Uterus (tissue), 4 donors: ENCODE measurements around the gene FAM151B. TPM values are rescaled to one million over a fixed set of nuclear protein-coding genes. Genes with fewer than 3 reads are reported as not detected.

Experiments
- DNase-seq, 2 donors: peaks; one replicate each; pipeline ENCODE4 v3.0.0-alpha.2; 2019 to 2020
- H3K27ac ChIP-seq, 2 donors: fragments of 200-600 bp; sonication (generic); 1 replicate in 1 of 2; 2 replicates in 1 of 2; pipeline ENCODE4 v1.5.1; 2016 to 2018
- H3K27me3 ChIP-seq, 2 donors: fragments of 200-600 bp; sonication (generic); one replicate each; pipeline ENCODE4 v1.5.1; 2018 to 2019; ENCODE audit warnings: control low read depth in 1 of 2
- H3K36me3 ChIP-seq, 2 donors: fragments of 200-600 bp; sonication (generic); one replicate each; pipeline ENCODE4 v1.5.1; 2019; ENCODE audit warnings: control low read depth in 1 of 2
- H3K4me1 ChIP-seq, 2 donors: fragments of 200-600 bp; sonication (generic); one replicate each; pipeline ENCODE4 v1.5.1; 2018 to 2019; ENCODE audit warnings: control low read depth in 1 of 2
- H3K4me3 ChIP-seq, 2 donors: fragments of 200-600 bp; sonication (generic); 1 replicate in 1 of 2; 2 replicates in 1 of 2; pipeline ENCODE4 v1.5.1; 2018 to 2019; ENCODE audit warnings: mild to moderate bottlenecking in 1 of 2
- H3K9me3 ChIP-seq, 2 donors: fragments of 200-600 bp; sonication (generic); one replicate each; pipeline ENCODE4 v1.5.1; 2019; ENCODE audit warnings: control low read depth in 1 of 2
- CTCF ChIP-seq, 4 experiments: fragments of 200-600 bp in 2 of 4; fragments of 450-650 bp in 2 of 4; sonication (generic) in 2 of 4; IDR thresholded peaks; one replicate each; pipeline ENCODE4 v1.5.1; 2016 to 2019; ENCODE audit warnings: antibody characterized with exemption in 4 of 4, mild to moderate bottlenecking in 2 of 4, moderate library complexity in 1 of 4
- POLR2A ChIP-seq, 2 donors: fragments of 450-650 bp; IDR thresholded peaks; one replicate each; pipeline ENCODE4 v1.6.1; 2016; ENCODE audit warnings: antibody characterized with exemption in 2 of 2, mild to moderate bottlenecking in 1 of 2, moderate library complexity in 1 of 2
- intact Hi-C: fragments of 100-400 bp; cut with DNase I; formaldehyde crosslinking; loops from one replicate; pipeline ENCODE4 v1.15.1; 2023; ENCODE audit warnings: low total_unique reads
- total RNA-seq, 4 donors: library from RNA; depleted of rRNA in 3 of 4; stranded (reverse); fragments of >200 nt in 3 of 4; gene quantifications; one replicate each; pipeline versions ENCODE4 v1.1.0 to v1.2.4, GENCODE V29; 2014 to 2023
- donor health status: DM: yes; HTN: yes; CAD: no.

FAM151B gene
- total RNA-seq, 4 donors from 2014 or later = 0.26 to 17.6 (median 3.8) TPM

GRCh38 chr5:80516826-80517225 is 28.9 kb downstream of the FAM151B start:
- H3K27me3 ChIP-seq = no peaks in the 10 kb centered on the region
- TF ChIP-seq CTCF (IDR thresholded peaks at IDR 0.05) = no peak
- no peak for TF ChIP-seq POLR2A (IDR thresholded peaks at IDR 0.05)
- H3K9me3 ChIP-seq = no peaks in the 10 kb centered on the region
- no peaks in the 10 kb centered on the region for H3K36me3 ChIP-seq
- DNase-seq = no peak
- no peak overlapping the region for H3K27ac ChIP-seq
- intact Hi-C loops = no loop called here
- no peak overlapping the region for H3K4me3 ChIP-seq
- H3K4me1 ChIP-seq = no peaks in the 10 kb centered on the region

- TF ChIP-seq POLR2A (IDR thresholded peaks at IDR 0.05) = no peak
- no peak for TF ChIP-seq CTCF (IDR thresholded peaks at IDR 0.05)
Observed at GRCh38 chr5:80540691-80541090, 52.8 kb downstream of the FAM151B start.

DNA sequence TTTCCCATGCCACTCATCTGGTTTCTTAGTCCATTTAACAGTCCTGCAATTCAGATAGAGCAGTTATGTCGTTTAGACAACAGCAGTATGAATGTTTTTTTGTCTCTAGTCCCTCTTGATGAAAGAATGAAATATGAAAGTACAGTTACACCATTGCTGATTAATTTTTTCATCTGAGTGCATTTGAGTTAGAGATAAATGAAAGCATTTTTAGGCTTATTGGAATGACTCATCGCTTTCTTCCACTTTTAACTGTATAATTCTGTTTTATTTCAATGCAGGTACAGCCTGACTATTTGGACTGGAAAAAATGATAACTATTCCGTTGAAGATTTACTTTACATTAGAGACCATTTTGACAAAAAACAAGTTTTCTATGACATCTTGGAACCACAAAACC is 53.5 kb downstream of the FAM151B start:
- Histone ChIP-seq H3K4me1 (no peaks in the 10 kb centered on the region), H3K36me3 (no peaks in the 10 kb centered on the region), H3K27ac (no peak overlapping the region), H3K9me3 (no peaks in the 10 kb centered on the region), H3K27me3 (no peaks in the 10 kb centered on the region), H3K4me3 (no peak overlapping the region)
- TF ChIP-seq POLR2A (IDR thresholded peaks at IDR 0.05) = no peak
- TF ChIP-seq CTCF (IDR thresholded peaks at IDR 0.05) = no peak
- intact Hi-C loops = no loop called here
- DNase-seq = no peak

More at GRCh38 chr5:80540691-80541090, 52.8 kb downstream of the FAM151B start:
- Histone ChIP-seq H3K4me3 (no peak overlapping the region), H3K27ac (no peak overlapping the region), H3K36me3 (no peaks in the 10 kb centered on the region), H3K4me1 (no peaks in the 10 kb centered on the region), H3K27me3 (no peaks in the 10 kb centered on the region), H3K9me3 (no peaks in the 10 kb centered on the region)
- intact Hi-C loops = no loop called here
- no peak for DNase-seq

DNA sequence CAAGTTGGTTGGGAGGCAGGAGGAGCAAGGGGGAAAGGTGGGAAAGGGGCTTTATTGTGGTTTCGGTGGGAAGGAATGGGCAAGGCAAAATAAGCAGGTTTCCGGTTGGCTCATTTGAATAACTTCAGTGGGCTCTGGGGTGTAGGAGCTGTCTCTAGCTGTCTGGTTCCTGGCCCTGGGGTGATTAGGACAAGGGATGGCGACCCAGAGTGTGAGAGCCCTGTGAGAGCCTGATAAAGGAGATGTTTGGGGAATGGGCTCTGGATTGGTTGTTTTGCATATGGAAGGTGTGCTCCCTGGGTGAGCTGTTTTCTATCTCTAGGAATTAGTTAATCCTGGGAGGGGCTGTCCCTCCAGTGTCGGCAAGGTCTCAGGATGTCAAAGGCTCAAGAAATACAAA is 66.7 kb downstream of the FAM151B start:
- no peaks in the 10 kb centered on the region for H3K9me3 ChIP-seq
- no peak overlapping the region for H3K4me3 ChIP-seq
- no peaks in the 10 kb centered on the region for H3K4me1 ChIP-seq
- H3K27ac ChIP-seq = no peak overlapping the region
- no peak for DNase-seq
- intact Hi-C loops = no loop called here
- H3K27me3 ChIP-seq = no peaks in the 10 kb centered on the region
- TF ChIP-seq POLR2A (IDR thresholded peaks at IDR 0.05) (no peak), CTCF (IDR thresholded peaks at IDR 0.05) (no peak)
- H3K36me3 ChIP-seq = no peaks in the 10 kb centered on the region

GRCh38 chr5:80555099-80555498 is 67.2 kb downstream of the FAM151B start:
- H3K4me1 ChIP-seq = no peaks in the 10 kb centered on the region
- no peaks in the 10 kb centered on the region for H3K27me3 ChIP-seq
- no peaks in the 10 kb centered on the region for H3K9me3 ChIP-seq
- no peak overlapping the region for H3K27ac ChIP-seq
- intact Hi-C loops = no loop called here
- no peaks in the 10 kb centered on the region for H3K36me3 ChIP-seq
- H3K4me3 ChIP-seq = no peak overlapping the region
- no peak for TF ChIP-seq POLR2A (IDR thresholded peaks at IDR 0.05)
- no peak for TF ChIP-seq CTCF (IDR thresholded peaks at IDR 0.05)
- no peak for DNase-seq
